ENCODE measurements around the gene NUB1.

- no peak for TF ChIP-seq ZNF274 (IDR thresholded peaks at IDR 0.05; ENCODE audit: low read depth, low read length)
- TF ChIP-seq SUZ12 (IDR thresholded peaks at IDR 0.05; ENCODE audit: extremely low read depth, insufficient read depth, insufficient read length), result no peak
- no peak for TF ChIP-seq YY1 (IDR thresholded peaks at IDR 0.05; ENCODE audit: insufficient read depth, insufficient read length)
These were observed 29.3 kb upstream of the NUB1 start for GRCh38 chr7:151312356-151312755.

All from NT2/D1 (cell line).